HG03025 (cell line): ENCODE results near the gene PPT2.
"Not testable (repeated sequence)": the region's sequence is repeated elsewhere in the genome, so short reads cannot be mapped to it uniquely, and the experiment has no call there.

Experiments used
- ATAC-seq: cut with Tn5 transposase; IDR thresholded peaks from one replicate; pipeline ENCODE4 v1.9.1; 2021; ENCODE audit warnings: mild to moderate bottlenecking, moderate library complexity; ENCODE audit not compliant: unreplicated experiment, low FRiP score

Gene PPT2

DNA sequence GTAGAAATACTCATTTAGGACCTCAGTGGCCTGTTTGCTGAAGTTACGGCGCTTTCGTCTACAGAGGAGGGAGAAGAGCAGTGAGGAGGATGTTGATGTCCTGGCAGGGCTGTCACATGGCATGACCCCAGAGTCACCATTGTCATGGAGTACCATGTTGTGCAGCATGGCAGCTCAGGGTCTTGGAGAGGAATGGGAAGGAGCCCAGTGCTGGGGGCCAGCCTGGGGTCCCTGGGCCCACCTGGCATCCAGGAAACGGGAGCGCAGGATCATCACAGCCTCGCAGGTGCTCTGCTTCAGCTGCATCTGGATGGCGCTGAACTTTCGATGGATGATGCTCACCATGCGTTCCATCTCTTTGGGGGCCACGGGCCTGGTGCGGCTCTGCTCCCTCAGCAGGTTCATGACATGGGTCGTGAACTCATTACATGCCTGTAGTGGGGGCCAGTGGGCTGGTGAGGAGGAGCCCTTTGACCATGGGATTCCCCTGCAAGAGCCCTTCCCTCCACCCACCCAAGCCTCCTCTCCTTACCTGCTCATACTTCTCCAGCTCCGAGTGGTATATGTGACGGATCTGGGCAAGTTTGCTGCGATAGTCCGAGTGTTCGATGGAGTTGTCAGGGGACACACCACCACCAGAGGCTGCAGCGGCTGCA is 33.9 kb downstream of the PPT2 start:
- ATAC-seq = not testable (repeated sequence)

DNA sequence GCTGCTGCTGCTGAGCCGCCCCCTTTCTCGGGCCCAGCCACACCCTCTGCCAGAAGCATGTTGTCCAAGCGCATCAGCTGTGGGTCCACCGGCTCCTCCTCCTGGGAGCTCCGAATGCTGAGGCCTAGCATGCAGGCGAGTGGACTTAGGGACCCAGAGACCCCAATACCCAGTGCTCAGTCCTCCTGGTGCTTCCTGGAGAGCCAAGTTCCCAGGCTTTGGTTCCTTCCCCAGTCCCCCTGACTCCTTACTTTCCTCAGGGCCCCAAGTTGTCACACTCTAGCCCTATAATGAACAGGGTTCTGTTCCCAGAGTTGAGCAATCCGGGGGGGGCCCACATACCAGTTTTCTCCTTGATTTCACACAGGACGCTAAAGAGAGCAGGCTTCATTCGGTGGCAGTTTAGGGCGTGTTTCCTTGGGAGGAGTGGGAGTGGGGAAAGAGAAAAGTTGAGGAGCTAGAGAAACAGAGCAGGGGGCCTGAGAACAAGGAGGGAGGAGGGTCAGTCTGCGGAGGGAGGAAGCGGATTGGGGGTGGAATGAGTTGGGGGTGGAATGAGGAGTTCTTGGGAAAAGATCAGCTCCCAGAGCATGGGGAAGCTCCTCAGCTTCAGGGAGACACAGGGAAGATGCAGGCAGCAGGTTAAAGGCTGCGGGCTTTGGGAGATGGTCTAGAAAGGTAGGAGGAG is 34.6 kb downstream of the PPT2 start:
- ATAC-seq = no peak

DNA sequence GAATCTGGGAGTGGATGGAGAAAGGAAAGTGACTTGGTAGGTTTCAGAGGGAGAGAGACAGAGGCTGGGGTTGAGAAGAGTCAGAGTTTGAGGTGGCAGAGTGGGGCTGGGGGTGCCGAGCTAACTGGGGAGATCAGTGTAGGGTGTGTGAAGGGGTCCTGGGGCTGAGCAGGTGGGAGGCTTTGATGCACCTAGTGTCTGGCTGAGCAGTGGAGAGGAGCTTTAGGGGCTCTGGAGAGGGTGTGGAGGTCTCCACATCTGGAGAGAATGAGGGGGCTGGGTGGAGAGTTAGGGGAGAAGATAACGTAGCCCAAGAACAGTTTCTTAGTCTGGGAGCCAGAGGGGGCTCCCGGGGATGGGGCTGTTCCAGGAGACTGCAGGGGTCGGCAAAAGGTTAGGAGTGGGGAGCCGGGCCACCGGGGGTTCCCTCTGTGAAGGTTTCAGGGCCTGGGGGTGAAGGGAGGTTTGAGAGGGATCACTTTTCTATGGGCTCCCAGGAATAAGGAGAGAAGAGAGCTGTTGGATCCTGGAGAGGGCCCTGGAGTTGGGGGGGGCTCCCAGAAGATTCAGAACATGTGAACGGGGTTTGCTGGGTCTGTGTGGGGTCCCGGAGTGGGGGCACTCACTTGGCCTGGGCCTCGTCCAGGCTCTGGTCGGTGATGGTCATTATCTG is 35.3 kb downstream of the PPT2 start:
- ATAC-seq = no peak

DNA sequence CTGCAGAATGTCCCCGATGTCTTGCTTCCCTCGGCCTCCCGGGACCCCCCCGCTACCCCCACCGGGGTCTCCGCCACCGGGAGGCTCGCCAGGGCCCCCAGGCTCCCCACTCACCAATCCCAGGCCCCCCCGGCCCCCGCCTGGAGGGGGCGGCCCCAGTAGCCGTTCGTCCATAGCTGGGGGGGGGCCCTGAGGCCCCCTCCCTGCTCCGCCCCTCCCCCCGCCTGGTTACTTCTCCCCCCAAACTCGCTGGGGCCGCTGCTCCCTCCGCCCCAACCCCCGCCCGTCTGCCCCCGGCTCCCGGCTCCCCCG is 35.8 kb downstream of the PPT2 start:
- no peak for ATAC-seq

DNA sequence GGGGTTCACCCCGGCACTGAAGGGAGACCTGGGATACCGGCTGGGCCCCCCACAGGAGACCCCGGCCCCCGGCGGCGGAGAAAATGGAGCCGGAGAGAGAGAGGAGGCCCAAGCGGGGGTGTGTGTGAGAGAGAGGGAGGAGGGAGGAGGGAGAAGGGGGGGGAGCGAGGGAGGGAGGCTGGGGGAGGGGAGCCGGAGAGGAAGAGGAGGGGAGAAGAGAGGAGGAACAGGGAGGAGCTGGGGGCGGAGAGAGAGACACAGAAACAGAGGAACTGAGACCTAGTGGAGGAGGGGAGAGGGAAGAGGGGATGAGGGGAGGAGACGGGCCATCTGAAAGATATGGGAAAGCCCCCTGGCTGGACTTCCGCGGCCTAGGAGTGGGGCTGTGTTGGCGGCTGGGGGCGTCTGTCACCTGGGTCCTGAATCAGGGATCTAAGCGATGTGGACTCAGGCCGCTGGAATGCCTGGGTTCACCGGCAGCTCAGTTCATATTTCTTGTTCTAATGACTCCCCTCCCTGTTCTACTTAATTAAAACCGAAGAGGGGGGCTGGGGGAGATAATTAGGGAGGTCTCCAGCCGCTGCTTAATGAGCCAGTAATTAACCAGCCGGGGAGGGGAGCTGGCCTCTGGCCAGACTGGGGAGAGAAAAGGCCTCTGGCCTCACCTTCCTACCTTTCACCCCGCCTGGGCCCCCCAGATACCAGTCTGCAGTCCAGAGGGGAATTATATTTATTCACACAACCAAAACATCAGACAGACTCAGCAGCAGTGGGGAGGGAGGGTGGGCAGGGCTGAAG is 36.3 kb downstream of the PPT2 start, which contains the start of gene PBX2:
TSS of gene PBX2 (minus strand) at position 149 of the 798 bp plus-strand sequence. CDS start 287 bp downstream, outside the sequence.
- peak; percentile 45 for ATAC-seq

DNA sequence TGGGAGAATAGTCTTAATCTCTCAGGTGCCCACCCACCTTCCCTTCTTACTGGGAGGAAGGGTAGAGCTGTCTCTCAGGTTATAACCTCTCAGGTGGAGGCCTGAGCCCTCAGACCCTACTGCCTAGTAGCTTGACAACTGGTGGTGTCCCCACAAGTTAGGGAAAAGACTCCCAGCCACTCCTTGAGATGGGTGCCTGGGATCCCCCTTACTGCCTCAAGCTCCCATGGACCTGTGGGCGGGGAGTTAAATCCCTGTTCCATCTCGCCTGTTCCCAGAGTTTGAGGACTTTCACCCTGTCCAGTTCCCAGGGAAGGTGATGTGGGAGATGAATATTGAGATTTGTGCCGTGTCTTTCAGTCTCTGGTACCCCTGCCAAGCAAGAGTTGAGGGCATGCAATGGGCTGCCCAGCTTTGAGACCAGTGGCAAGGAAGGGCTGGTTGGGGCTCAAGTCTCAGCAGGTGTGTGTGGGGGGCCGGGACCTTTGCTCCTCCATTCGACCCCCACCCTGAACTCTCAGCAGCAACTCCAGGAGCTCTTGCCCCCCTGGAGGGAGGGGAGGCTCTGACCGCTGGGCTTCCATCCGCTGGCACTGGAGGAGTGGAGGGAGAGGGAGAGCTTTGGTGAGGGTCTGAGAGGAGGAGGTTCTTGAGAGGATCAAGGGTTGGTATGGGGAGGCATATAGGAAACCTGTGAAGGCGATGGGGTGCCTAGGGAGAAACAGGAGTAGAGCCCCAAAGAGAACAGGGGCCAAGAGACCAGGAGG is 37.2 kb downstream of the PPT2 start:
- ATAC-seq = no peak

DNA sequence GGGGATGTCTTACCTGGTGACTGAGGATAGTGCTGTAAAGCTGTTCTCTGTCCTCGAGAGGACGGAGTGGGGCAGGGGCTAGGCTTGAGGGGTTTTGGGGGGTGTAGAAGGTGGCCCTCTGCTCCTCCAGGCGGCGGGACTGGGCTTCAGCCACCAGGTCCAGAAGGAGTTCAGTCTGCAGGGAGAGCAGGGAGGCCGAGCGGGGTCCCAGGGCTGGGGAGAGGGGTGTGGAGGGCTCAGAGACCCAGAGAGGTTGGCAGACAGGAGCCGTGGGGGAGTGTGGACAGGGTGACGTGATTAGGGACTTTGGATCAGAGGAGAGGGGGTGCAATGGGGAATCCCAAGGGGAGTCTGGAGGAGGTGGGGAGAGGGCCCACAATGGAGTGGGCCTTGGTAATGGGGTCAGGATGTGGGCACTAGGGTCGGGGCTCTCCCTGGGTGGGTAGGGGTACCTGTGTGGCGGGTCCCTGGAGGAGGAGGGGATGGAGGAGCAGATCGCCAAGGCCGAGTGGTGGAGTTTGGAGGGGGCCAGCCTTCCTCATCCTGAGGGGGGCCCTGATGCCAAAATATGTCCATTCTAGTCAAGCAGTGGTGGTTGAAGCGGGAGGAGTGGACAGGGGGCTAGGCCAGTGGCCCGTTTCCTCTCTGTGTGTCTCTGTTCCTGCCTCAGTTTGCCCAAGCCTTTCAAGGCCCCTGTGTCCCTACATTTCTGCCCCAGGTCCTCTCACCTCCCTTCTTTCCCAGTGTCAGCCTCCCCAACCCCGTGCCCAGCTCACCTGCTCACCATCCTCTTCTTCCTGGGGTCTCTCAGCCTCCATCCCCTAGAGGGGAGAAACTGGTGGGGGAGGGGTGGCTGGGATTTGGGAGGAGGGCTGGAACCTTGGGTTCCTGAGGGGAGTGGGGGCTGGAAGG is 38.0 kb downstream of the PPT2 start:
- ATAC-seq = no peak

DNA sequence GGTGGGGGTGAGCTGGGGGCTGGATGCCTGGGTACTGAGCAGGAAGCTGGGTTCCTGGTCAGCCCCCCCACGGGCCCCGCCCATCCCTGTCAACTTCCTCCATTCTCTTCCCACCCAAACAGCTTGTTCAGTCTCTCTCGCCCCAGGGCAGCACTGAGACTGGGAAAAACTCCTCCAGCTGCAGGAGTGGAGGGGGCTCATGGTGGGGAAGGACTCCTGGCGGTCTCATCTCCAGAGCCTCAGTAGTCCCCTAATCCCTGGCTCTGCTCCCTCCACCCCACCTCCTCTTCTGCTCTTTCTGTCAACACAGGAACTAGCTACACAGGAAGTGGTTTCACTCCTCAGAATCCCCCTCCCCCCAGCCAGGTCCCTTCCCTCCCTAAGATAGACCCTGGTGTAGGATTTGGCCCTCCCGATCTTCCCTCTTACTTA is 38.7 kb downstream of the PPT2 start, which contains the start of gene GPSM3:
TSS of gene GPSM3 (minus strand) at position 36 of the 432 bp plus-strand sequence. CDS start 130 bp downstream, outside the sequence.
- ATAC-seq = no peak

DNA sequence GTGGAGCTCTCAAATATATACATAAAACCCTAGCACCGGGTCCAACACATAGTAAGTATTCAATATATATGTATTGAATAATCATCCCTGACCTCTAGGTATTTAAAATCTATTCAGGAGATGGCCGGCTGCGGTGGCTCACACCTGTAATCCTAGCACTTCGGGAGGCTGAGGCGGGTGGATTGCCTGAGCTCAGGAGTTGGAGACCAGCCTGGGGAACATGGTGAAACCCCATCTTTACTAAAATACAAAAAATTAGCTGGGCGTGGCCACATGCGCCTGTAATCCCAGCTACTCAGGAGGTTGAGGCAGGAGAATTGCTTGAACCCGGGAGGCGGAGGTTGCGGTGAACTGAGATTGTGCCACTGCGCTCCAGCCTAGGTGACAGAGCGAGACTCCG is 39.2 kb downstream of the PPT2 start:
- ATAC-seq = not testable (repeated sequence)

DNA sequence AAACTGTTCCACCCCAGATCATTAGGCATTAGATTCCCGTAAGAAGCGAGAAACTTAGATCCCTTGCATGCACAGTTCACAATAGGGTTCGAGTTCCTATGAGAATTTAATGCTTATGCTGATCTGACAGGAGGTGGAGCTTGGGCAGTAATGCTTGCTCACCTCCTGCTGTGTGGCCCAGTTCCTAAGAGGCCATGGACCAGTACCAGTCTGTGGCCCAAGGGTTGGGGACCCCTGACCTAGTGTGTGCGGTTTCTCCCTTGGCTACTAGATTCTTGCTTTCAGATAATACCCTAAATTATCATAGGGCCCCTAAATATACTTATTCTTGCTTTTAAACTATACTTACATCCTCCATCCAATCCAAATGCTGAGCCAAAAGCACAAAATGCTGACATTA is 40.4 kb downstream of the PPT2 start:
- ATAC-seq = no peak

DNA sequence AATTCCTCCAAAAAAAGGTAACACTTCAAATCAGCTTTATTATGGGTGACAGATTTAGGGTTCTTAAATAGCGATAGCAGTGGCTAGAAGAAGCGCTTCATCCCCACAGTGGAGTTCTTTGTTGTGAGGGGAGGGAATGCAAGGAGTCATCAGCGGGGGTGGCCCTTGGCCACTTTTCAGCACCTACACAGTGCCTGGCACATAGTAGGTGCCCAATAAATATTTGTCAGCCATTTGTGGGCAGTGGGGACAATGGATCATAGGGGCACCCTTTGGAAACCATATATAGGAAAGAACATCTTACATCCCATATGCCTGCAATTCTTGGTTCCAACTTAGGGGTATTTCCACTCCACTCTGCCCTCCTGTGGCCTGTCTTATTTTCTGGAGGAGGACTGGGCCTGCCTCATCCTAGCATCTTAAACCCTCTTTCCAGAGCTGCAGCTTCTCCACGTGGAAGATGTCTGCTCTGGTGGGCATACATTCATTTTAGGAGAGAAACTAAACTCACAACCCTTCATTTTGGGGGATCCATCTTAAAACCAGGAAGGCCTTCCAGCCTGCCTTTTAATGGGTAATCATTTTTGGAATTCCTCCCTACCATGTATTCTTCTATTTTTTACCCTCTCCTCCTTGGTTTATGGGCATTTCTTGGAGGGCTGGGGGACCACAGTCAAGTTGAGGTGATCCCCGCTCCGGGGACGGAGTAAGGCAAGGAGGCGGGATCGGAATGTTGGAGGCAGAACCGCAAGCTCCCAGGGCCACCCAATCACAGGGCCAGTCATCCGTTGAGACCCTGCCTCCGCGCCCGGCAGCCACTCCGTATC is 41.1 kb downstream of the PPT2 start:
- no peak for ATAC-seq

DNA sequence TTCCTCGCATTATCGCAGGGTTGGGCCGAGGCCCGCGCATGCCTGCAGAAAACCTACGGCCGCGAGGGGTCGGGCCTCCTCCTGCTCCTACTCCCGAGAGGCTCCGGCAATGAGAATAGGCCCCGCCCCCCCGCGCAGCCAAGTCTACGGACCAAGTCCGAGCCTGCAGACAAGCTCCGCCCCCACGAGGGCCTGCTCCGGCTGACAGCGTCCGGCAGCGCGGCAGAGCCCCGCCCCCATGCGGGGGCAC is 41.6 kb downstream of the PPT2 start:
- ATAC-seq = no peak

DNA sequence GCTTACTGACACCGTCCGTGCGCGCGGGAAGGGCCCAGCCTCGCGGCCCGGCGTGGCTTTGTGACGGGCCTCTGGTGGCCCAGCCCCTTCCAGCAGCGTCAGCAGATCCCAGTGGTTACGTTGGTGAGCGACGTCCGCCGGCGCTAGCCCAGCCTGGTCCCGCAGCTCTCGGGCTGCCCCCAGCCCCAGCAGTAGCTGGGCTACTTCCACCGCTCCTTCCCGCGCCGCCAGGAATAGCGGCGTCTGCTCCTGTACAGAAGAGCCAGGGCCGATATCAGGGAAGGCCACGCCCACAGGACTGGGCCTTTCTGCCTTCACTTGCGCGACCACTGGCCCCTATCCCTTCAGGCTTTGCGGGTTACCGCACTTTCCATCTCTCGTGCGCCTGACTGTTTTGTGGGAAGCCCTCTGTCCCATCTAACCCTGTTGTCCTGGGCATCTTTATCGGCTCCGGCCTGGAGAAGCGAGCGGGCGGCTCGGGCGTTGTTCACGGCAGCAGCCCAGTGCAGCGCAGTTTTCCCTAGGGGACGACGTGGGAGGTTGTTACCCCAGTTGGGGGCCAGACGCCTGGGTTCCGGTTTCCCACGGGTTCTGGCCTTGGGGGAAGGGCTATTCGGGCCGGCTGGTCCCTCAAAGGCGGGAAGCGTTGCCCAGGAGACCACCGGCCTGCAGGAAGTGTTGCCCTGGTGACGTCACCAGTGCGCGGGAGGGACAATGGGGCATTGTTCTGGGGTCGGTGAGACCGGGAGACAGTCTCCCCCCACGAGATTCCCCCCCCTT is 42.2 kb downstream of the PPT2 start:
- peak; percentile 75 for ATAC-seq

DNA sequence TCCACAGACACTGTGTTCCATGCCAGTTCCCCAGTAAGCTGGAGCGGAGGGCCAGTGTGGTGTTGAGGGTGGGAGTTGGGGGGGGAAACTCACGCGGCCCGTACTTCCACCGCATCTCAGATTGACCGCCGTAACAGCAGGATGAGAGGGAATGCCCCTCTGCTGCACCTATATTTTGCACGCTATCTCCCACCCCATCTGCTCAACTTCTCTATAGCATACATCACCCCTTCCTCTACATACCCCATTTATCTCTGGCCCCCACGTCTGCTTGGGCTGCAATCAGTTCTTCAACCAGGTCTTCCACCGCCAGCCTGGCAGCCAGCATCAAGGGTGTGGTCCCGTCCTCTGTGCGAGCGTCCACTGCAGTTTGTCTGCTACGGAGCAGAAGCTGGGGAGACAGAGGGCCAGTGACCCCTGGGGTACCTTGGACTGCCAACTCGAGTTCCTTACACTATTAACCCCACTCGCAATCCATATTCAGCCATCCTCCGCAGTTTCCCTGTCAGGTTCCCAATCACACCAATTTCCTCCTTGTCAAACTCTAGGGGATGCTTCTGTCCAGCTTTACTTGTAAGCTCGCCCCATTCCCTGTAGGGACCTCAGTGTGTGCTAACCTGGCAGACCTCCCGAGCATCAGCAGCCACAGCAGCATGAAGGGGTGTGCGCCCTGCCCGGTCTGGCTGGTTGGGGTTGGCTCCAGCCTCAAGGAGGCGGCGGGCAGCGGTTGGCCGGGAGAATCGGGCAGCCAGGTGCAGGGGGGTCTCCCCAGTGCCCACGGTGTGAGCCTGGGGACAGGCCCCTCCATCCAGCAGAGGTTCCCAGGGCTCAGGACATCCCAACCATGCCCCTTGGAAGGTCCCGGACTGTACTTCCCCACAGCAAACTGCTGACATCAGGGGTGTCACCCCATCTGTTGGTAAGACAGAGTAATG is 43.0 kb downstream of the PPT2 start:
- ATAC-seq = no peak

DNA sequence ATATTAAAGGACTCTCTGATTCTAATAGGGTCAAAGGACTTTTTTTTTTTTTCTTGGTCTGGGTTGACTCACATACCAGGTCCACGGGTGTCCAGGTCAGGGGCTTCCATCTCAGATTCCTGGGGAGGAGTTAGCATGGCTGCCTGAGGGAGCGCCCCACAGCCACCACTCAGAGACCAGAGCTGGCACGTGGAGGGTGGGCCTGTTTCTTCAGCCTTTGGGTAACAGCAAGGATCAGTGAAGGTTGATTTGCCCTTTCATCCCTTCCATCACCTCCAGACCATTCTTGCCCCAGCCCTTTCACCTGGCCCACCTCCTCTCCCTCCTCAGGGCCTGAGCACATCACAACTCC is 44.4 kb downstream of the PPT2 start:
- no peak for ATAC-seq

DNA sequence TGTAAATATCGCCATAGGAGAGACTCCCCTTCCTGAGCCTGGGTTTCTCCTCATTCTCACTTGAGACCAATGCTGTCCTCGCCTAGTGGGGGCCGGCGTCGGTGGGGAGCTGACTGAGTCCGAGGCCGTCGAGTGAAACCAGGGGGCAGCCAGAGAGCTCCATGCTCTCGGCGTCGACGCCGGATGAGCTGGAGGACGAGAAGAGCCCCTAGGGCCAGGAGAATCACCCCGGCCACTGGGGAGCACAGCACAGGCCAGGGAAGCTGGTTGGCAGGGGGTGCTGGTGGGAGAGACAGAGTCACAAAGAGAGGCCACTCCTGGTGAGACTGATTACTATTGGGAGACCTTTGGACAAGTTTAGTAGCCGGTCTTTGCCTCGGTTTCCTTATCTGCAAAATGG is 44.9 kb downstream of the PPT2 start:
- ATAC-seq = no peak
